HG03469 (cell line): ENCODE data around the gene SPATC1L.
"Not testable (repeated sequence)": the region's sequence is repeated elsewhere in the genome, so short reads cannot be mapped to it uniquely, and the experiment has no call there.

Experiments
- ATAC-seq: cut with Tn5 transposase; IDR thresholded peaks from one replicate; pipeline ENCODE4 v1.9.1; 2021; ENCODE audit warnings: mild to moderate bottlenecking, moderate library complexity, moderate number of reproducible peaks; ENCODE audit not compliant: unreplicated experiment

Gene SPATC1L

GRCh38 chr21:46200877-46201803 lies 16.9 kb upstream of the SPATC1L start:
- not testable (repeated sequence) for ATAC-seq

DNA sequence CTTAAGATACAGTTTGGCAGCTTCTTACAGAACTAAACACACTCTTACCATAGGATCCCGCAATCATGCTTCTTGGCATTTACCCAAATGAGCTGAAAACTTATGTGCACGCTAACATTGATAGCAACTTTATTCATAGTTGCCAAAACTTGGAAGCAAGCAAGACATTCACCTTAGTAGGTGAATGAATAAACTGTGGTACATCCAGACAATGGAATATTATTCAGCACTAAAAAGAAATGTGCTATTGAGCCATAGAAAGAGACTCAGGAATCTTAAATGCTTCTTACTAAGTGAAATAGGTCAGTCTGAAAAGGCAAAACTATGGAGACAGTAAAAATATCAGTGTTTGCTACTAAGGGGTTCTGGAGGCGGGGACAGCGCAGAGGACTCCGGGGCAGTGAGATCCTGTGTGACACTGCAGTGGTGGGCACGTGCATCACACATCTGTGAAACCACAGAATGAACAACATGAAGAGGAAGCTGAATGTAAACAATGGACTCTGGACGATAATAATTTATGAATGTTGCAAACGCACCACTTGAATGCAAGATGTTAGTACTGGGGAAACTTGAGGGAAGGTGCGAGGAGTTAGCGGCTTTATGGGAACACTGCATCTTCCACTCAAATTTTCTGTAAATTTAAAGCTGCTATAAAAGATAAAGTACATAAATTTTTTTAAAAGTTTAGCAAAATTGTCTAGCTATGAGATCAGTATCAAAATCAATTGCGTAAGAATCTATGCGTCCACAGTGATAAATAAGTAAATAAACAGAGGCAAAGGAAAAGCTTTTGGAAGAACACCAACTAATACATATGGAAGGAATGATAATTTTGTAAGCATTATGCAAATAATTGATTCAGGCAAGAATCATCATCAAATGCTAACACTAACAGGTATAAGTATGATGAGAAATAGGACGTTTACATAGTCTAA lies 15.4 kb upstream of the SPATC1L start:
- ATAC-seq, result no peak

DNA sequence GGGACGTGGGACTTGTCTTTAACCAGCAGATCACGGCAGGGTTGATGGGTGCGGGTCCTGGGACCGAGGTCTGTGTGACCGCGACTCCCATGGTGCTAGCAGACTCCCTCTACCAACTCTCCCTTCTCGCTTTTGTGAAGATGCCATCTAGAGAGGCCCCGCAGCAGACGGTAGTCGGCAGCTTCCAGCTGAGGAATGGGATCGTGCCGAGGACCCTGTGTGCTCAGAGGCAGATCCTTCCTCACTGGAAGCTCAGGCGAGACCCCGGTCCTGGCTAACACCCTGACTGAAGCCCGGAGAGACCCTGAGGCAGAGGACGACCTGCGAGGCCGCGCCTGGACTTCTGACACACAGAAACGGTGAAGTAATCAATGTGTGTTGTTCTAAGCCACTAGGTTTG lies 12.5 kb upstream of the SPATC1L start:
- ATAC-seq, result no peak

DNA sequence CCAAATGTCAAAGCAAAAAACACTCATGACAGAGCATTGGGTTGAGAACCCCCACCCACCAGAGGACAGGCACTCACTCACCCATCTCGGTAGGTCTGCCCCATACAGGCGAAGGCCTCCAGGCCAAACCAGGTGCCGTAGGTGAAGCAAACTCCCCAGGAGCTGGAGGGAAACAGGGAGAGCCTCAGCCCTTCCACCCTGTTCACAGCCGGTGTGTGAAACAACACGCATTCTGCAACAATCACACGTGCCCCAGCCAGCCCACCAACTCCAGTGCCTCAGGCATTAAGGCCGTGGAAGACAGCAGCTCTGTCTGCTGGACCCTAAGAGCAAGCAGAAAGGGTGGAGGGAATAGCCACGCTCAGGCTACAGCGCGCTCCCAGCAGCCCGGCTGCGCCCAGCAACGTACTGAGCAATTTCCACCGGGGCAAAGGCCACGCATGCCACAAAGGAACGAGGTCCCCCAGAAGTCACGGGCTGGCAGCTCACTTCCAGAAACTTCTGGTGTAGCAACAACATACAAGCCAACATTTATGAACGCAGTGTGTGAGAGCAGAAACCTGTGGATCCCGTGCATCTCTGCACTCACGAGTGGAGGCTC lies 11.4 kb upstream of the SPATC1L start:
- no peak for ATAC-seq

- ATAC-seq, result no peak
These were observed 10.4 kb upstream of the SPATC1L start for GRCh38 chr21:46194374-46195334.

DNA sequence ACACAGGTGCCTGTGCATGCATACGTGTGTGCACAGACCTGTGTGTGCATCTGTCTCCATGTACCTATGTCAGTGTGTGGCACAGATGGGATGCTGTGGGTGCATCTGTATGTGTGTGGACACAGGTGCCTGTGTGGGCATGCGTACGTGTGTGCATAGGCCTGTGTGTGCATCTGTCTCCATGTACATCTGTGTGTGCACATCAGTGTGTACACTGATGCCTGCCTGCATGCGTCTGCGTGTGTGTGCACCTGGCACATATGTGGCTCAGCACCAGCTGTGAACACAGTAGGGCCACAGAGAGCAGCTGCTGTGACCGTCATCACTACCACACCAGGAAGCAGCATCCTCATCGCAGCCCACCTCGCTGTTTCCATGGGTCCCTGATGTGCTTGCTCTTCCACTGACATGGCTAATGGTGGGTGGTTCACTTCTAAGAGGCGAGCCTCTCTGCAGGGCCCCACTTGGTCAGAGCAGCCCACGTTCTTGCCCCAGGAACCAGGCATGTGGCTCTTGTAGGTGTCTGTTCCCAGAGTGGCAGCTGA lies 9.6 kb upstream of the SPATC1L start:
- ATAC-seq, result no peak

- ATAC-seq, result no peak
These were observed 7.7 kb upstream of the SPATC1L start for GRCh38 chr21:46191686-46192575.

DNA sequence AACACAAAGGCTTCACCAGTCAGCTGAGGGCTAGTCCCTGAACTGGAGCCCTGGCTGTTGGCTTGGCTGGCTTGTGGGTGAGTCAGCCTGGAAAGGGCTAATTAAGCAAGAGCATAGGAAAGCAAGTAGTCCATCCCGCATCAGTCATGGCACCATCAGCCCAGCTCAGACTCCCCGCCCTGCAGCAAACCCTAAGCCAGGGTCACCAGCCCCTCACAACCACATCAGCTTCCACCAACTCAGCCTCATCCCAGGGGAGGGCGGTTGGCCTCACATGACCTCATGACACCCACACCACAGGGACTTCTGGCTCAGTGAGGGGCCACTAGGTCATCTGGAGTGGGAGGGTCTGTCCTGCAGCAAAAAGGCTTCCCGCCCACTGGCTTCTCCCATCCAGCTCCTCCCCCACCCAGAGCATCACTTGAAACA lies 7.0 kb upstream of the SPATC1L start:
- ATAC-seq, result no peak

GRCh38 chr21:46190491-46191131 lies 6.4 kb upstream of the SPATC1L start:
- ATAC-seq, result no peak

DNA sequence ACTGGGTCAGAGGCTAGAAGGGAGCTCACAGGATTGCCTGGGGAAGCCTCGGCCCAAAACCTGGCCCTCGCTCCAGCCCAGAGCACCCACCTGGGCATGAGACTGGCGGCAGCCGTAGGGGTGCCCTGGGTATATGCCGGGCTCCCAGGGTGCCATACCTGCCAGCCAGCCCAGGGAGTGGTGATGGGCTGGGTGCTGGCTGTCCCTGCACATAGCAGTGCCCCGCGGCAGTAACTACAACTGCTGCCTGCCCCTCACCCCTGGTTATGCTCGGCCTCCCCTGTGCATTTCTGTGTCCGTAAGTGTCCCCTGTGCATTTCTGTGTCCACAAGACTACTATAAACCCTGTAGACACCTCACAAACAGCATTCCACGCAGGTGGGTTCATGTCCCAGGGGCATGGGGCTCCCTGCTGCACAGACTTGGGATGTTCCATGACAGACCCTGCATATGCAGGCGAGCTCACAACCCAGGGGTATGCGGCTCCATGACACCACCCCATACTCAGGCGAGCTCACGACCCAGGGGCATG lies 5.8 kb upstream of the SPATC1L start:
- no peak for ATAC-seq

DNA sequence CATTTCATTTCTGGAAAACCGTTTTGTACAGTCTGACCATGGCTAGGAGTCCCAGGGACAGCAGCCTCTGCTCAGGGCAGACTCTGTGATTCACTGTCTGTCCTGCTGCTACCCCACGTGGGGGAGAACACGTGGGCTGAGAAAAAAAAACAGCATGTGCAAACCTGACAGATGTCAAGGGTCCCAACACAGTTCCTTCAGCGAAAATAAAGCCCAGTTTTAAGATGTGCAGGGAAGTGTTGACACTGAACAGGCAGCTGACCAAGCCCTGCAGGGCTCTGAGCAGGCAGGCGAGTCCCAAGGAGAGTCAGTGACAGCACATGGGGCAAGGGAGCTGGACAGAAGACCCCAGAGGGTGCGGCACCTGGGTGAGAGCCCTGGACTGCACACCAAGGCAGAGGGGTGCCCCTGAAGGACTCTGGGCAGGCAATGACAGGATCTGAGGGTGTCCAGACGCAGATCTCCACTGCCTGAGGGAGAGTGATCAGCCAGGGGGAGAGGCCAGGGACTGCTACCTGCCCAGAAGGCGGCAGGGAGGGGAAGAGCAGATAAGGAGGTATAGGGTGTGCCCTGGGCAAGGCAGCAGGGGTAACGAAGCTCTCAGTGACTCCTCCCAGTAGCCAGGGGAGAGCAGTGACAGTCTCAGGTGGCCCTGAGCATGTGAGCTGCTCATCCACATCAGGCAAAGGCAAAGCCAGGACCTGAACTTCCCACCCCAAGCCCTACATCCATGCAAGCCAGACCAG lies 5.1 kb upstream of the SPATC1L start:
- ATAC-seq, result no peak

DNA sequence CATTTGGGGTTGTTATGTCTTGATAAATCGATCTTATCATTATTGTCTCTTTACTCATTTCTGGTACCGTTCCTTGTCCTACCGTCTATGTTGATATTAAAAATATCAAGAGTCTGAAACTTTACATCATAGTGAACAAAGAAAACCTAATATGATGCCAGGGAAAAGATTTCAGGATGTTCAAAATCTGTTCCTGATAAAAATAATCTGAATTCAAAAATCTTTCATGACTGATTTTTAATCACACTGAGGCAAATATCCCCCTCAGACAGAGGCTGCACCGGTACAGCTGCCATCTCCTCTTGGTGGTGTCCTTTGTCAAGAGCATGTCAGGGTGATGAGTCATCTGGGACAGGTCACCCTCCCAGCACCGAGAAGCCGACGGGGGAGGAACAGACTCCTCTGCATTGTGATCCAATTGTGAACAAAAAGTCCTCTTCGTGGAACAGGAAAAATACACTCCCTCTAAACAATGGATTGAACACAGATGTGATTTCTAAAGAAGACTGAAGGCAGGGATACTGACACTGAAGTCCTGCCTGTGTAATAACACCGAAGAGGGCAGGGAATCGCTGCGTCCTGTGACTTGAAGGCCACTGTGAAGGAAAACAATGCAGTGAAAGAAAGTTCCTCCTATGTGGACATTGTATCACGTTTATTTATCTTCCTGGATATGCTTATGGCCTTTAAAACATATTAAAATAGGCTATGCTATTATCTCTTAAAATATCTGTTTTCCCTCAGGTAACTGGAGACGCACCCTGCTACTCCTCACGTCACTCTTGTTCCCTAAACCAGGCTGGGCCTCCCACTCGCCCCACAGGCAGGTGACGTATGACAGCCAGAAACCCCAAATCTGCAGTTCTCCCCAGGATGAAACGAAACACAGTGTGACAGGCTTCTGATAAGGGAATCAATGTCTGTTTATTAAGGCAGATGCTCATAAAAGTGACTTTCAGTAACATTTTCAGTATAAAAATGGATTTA lies 4.3 kb upstream of the SPATC1L start:
- no peak for ATAC-seq

- ATAC-seq, result no peak
These were observed 3.6 kb upstream of the SPATC1L start for GRCh38 chr21:46187814-46188213.

GRCh38 chr21:46187261-46187660 lies 3.0 kb upstream of the SPATC1L start:
- ATAC-seq, result no peak

DNA sequence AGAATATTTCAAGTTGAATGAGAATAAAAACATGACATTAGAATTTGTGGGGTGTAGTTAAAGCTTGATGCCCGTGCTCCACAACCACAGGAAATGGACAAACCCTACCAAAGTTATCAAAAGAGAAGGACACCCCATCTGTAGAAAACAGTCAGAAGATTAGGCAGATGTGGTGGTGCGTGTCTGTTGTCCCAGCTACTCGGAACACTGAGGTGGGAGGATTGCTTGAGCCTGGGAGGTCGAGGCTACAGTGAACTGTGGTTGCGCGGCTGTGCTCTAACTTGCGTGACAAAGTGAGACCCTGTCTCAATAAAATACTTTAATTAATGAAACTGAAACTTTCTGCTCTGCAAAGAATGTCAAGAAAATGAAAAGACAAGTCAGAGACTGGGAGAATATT lies 1.5 kb upstream of the SPATC1L start:
- ATAC-seq, result no peak
